HepG2 (cell line): ENCODE measurements around the gene MIA2. TPM values are rescaled to one million over a fixed set of nuclear protein-coding genes. Genes with fewer than 3 reads are reported as not detected.

Source experiments
- CAMTA2 ChIP-seq: sonication (generic); formaldehyde crosslinking; IDR thresholded peaks from 2 replicates; pipeline ENCODE4 v1.4.0; 2020; ENCODE audit warnings: mild to moderate bottlenecking, missing genetic modification reagents, borderline replicate concordance
- GMEB1 ChIP-seq: sonication (generic); formaldehyde crosslinking; IDR thresholded peaks from 2 replicates; pipeline ENCODE4 v1.5.1; 2020; ENCODE audit warnings: missing genetic modification reagents, mild to moderate bottlenecking, borderline replicate concordance
- HNRNPUL1 ChIP-seq: fragments of 200-400 bp; formaldehyde crosslinking; IDR thresholded peaks from 2 replicates; pipeline ENCODE4 v1.6.1; 2017; ENCODE audit warnings: low read depth, mild to moderate bottlenecking, low read length, moderate library complexity
- LCORL ChIP-seq, 2 experiments: fragments of 450-650 bp in 1 of 2; sonication (generic) in 1 of 2; formaldehyde crosslinking in 1 of 2; IDR thresholded peaks; 2 replicates each; pipeline versions ENCODE4 v1.5.0 to v1.6.1; 2017 to 2020; ENCODE audit warnings: antibody characterized with exemption in 1 of 2, missing genetic modification reagents in 1 of 2
- NCOR1 ChIP-seq: fragments of 200-600 bp; sonication (generic); IDR thresholded peaks from 2 replicates; pipeline ENCODE4 v1.7.0; 2017; ENCODE audit warnings: antibody characterized with exemption, low read length, borderline replicate concordance
- NFE2L2 ChIP-seq: fragments of 150-350 bp; IDR thresholded peaks from 2 replicates; pipeline ENCODE4 v1.6.1; 2014; ENCODE audit warnings: low read length
- POLR2AphosphoS2 ChIP-seq: IDR thresholded peaks from 2 replicates; pipeline ENCODE4 v1.6.1; 2011; ENCODE audit warnings: low read depth, low read length, improper control_type of control experiment
- RELA ChIP-seq: sonication (generic); formaldehyde crosslinking; IDR thresholded peaks from 2 replicates; pipeline ENCODE4 v1.4.0; 2020; ENCODE audit warnings: missing genetic modification reagents
- SALL1 ChIP-seq: sonication (generic); formaldehyde crosslinking; IDR thresholded peaks from 2 replicates; pipeline ENCODE4 v1.8.0; 2022; ENCODE audit warnings: mild to moderate bottlenecking, missing genetic modification reagents
- THYN1 ChIP-seq: sonication (generic); formaldehyde crosslinking; IDR thresholded peaks from 2 replicates; pipeline ENCODE4 v1.8.1; 2023; ENCODE audit warnings: low read depth, mild to moderate bottlenecking, moderate library complexity, missing genetic modification reagents, borderline replicate concordance
- TP53 ChIP-seq: sonication (generic); formaldehyde crosslinking; conservative IDR thresholded peaks from 2 replicates; pipeline ENCODE4 v1.4.0; 2020; ENCODE audit warnings: missing genetic modification reagents
- WIZ ChIP-seq: sonication (generic); formaldehyde crosslinking; IDR thresholded peaks from 2 replicates; pipeline ENCODE4 v1.5.1; 2020; ENCODE audit warnings: mild to moderate bottlenecking, missing genetic modification reagents
- YY1 ChIP-seq: IDR thresholded peaks from 2 replicates; pipeline ENCODE4 v1.6.1; 2011; ENCODE audit warnings: low read length, low read depth, moderate library complexity, mild to moderate bottlenecking; ENCODE audit not compliant: insufficient read depth, insufficient replicate concordance
- ZBTB43 ChIP-seq: sonication (generic); formaldehyde crosslinking; conservative IDR thresholded peaks from 2 replicates; pipeline ENCODE4 v1.4.0; 2020; ENCODE audit warnings: missing genetic modification reagents
- ZNF432 ChIP-seq: sonication (generic); formaldehyde crosslinking; IDR thresholded peaks from 2 replicates; pipeline ENCODE4 v1.5.0; 2020; ENCODE audit warnings: missing genetic modification reagents, mild to moderate bottlenecking, borderline replicate concordance
- ZNF574 ChIP-seq: sonication (generic); formaldehyde crosslinking; IDR thresholded peaks from 2 replicates; pipeline ENCODE4 v1.4.0; 2020; ENCODE audit warnings: missing genetic modification reagents
- ZNF609 ChIP-seq: sonication (generic); formaldehyde crosslinking; IDR thresholded peaks from 2 replicates; pipeline ENCODE4 v1.4.0; 2020; ENCODE audit warnings: mild to moderate bottlenecking, missing genetic modification reagents, borderline replicate concordance
- polyA plus RNA-seq, 8 experiments: library from polyadenylated mRNA; depleted of rRNA in 3 of 8; stranded (reverse) in 7 of 8; unstranded in 1 of 8; fragments of >200 nt; fragmentation: Illumina TruSeq in 4 of 8; extraction: Trizol in 4 of 8; gene quantifications; 2 replicates each; pipeline versions ENCODE4 v1.2.1 to v1.2.3, GENCODE V29; 2011 to 2016; ENCODE audit warnings: low read depth in 4 of 8, missing spikeins in 1 of 8, mixed read lengths in 1 of 8; ENCODE audit not compliant: insufficient read depth in 1 of 8
- total RNA-seq, 5 experiments: library from RNA; depleted of rRNA; stranded (reverse); fragments of >200 nt; fragmentation: Illumina TruSeq; extraction: Trizol; gene quantifications; 2 replicates each; pipeline ENCODE4 v1.2.3, GENCODE V29; 2016; ENCODE audit warnings: low read depth in 1 of 5

Gene MIA2
- total and polyA plus RNA-seq, 2 of the 13 experiments (the other 11 are each of a cell fraction or from before 2014, with no cell fraction given), result 134 to 158 TPM

- TF ChIP-seq ZNF609 (CRISPR knock-in tag), result no peak; the same call in 1 of the 2 replicates
- TF ChIP-seq RELA (CRISPR knock-in tag), result peak; percentile 94; the same call in 1 of the 2 replicates
- no peak; the same call in 1 of the 2 replicates for TF ChIP-seq LCORL (IDR thresholded peaks at IDR 0.05)
- peak; percentile 83 for TF ChIP-seq LCORL (CRISPR knock-in tag; IDR thresholded peaks at IDR 0.05)
- peak; percentile 91 for TF ChIP-seq SALL1 (CRISPR knock-in tag)
- peak; percentile 66; the same call in 1 of the 2 replicates for TF ChIP-seq HNRNPUL1
- TF ChIP-seq ZBTB43 (CRISPR knock-in tag), result peak; percentile 89
- no peak; the same call in 1 of the 2 replicates for TF ChIP-seq NCOR1
- no peak for TF ChIP-seq ZNF432 (CRISPR knock-in tag)
- TF ChIP-seq NFE2L2, result no peak
- TF ChIP-seq POLR2AphosphoS2, result no peak
- peak; percentile 79 for TF ChIP-seq GMEB1 (CRISPR knock-in tag)
- TF ChIP-seq CAMTA2, result peak; percentile 99
- peak; percentile 94 for TF ChIP-seq WIZ
- TF ChIP-seq TP53 (CRISPR knock-in tag), result peak; percentile 71; the same call in 1 of the 2 replicates
- TF ChIP-seq YY1, result peak; percentile 40
- TF ChIP-seq ZNF574 (CRISPR knock-in tag), result peak; percentile 85
- TF ChIP-seq THYN1 (CRISPR knock-in tag), result peak; percentile 86; the same call in 1 of the 2 replicates
Observed at GRCh38 chr14:39266871-39267607, 33.3 kb downstream of the MIA2 start (continued).
